ENCODE results near the gene TMEM87A.

The TMEM87A gene

DNA sequence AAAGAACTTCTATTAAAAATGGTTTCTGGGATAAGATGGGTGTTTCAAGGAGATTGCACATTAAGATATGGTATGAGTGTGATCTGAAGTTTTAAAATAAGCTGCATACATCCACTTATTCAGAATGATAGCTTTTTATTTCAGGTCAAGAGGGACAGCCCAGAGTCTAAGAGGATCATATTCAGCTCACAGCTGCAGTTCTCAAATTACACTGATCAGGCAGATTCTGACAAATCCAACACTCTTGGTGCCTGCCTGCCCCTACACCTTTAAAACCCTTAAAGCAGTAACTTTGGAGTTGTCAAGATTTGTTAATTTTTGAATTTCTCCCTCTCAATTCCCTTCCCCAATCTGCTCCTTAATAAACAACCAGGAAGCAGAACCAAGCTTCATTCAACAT, 9.1 kb upstream of the TMEM87A start:
- TF ChIP-seq, protein P1, sequence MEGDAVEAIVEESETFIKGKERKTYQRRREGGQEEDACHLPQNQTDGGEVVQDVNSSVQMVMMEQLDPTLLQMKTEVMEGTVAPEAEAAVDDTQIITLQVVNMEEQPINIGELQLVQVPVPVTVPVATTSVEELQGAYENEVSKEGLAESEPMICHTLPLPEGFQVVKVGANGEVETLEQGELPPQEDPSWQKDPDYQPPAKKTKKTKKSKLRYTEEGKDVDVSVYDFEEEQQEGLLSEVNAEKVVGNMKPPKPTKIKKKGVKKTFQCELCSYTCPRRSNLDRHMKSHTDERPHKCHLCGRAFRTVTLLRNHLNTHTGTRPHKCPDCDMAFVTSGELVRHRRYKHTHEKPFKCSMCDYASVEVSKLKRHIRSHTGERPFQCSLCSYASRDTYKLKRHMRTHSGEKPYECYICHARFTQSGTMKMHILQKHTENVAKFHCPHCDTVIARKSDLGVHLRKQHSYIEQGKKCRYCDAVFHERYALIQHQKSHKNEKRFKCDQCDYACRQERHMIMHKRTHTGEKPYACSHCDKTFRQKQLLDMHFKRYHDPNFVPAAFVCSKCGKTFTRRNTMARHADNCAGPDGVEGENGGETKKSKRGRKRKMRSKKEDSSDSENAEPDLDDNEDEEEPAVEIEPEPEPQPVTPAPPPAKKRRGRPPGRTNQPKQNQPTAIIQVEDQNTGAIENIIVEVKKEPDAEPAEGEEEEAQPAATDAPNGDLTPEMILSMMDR (IDR thresholded peaks at IDR 0.05; ENCODE audit: borderline replicate concordance, insufficient read depth, low read depth, low read length), result no peak

DNA sequence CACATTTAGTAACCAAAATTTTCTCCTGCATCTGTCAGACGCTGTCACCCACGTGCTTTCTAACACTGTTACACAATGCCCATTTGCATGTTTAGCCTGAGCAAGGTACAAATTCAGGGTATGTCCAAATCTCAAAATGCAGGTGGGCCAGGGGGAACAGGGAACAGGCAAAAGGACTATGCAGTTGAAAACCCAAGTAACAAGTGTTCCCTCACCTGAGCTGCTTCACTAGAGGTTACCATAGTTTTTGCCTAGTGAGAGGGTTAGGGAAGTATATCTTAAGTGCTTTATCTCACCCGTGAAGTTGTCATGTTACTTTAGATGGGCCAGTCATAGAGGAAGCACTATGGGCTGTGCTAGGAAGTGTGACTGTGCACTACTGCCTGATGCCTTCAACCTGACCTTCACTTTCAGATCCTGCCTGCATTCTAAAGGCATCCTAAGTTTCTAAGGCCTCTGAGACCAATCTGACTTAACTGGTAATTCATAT, 6.0 kb upstream of the TMEM87A start:
- TF ChIP-seq, protein P1 (IDR thresholded peaks at IDR 0.05; ENCODE audit: borderline replicate concordance, insufficient read depth, low read depth, low read length), result no peak
- no peak overlapping the region for H3K4me3 ChIP-seq (ENCODE audit: low read depth, low read length)

More for the DNA sequence above, 9.1 kb upstream of the TMEM87A start:
- no peak overlapping the region for H3K4me3 ChIP-seq (ENCODE audit: low read depth, low read length)

DNA sequence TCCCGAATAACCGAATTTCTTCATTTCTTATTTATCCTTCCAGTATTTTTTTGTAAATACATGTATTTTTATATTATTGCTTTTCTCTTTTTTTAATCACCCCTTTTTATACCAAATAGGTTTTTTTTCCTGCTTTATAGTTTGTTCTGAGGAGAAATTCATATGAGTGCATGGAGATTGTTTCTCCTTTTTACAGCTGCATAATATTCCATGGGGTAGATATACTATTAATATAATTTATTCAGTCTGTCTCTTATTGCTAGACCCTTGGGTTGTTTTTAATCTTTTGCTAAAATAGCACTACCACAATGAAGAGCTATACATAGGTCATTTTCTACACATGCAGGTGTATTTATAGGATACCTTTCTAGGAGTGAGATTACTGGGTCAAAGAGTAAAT, 3.5 kb upstream of the TMEM87A start:
- TF ChIP-seq, protein P1 (IDR thresholded peaks at IDR 0.05; ENCODE audit: borderline replicate concordance, insufficient read depth, low read depth, low read length), result no peak
- H3K4me3 ChIP-seq (ENCODE audit: low read depth, low read length), result no peak overlapping the region

DNA sequence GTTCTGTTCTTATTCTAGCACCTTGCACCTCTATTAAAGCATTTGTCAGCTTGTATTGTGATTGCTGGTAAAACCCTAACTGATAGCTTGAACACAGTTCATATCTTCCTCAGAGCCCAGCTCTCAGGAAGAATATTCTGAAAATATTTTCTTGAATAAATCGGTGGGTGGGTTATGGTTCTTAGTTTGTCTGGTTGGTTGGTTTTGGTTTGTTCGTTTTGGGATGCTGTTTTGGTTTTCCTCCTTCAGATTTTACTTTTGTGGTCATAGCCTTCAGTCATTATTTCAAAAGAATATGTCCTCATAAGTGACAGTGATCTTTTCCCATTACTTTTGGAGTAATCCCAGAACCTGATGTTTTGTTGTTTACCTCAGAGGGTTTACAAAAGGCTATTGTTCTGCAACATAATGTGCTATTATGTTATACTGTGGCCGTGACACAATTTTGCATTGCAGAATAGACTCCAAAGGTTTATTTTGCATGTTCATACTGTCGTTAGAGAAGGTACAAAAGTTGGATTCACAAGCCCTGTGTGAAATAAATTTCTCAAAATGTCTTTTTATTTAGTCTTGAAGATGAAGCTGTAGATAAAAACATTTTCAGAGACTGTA, 2.7 kb upstream of the TMEM87A start:
- TF ChIP-seq, protein P1 (IDR thresholded peaks at IDR 0.05; ENCODE audit: borderline replicate concordance, insufficient read depth, low read depth, low read length), result no peak
- H3K4me3 ChIP-seq (ENCODE audit: low read depth, low read length), result peak overlapping the region; percentile 81

DNA sequence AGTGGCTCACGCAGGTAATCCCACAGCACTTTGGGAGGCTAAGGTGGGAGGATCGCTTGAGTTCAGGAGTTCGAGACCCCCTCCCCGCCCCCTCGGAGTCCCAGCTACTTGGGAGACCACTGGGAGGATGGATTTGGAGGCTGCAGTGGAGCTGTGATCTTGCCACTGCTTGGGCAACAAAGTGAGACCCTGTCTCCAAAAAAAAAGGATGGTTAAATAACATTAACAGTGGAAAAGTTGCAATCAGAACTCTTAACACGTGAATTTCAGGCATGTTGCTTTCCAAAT, 1.4 kb upstream of the TMEM87A start:
- H3K4me3 ChIP-seq (ENCODE audit: low read depth, low read length), result peak overlapping the region; percentile 81
- TF ChIP-seq, protein P1 (IDR thresholded peaks at IDR 0.05; ENCODE audit: borderline replicate concordance, insufficient read depth, low read depth, low read length), result no peak

DNA sequence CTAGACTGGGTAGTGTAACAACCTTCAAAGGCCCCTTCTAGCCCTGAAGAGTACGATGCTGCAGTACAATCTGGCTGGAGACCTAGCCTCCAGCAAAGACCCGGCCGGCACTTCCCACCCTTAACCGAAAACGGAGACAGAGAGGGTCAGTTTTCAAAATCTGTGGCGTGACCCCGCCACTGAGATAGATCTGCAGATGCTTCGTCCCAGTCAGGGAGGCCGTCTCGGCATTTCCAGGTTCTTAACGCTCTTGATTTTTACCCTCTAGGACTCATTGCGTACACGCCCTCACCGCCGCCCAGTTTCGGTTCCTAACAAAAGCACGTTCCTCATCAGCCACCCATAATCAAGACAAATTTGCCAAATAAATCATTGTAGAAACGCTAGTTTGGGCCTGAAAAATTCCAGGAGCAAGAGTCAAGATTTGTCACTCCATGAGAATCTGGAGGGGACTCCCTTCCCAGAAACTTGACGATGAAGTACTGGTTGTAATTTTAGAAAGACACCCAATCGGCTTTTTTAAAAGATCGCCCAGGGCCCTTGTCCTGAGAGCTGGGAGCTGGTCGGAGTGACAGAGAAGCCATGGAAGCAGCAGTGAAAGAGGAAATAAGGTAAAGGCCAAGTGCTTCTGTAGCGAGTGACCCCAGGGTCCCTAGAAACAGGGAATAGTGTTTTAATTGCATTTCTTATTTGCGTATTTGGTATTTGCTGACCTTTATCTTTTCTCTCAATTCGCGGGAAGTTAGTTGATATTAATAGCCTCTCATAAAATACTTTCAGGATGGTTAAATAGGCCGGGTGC, 868 bp upstream of the TMEM87A start:
- TF ChIP-seq, protein P1 (IDR thresholded peaks at IDR 0.05; ENCODE audit: borderline replicate concordance, insufficient read depth, low read depth, low read length), result no peak

DNA sequence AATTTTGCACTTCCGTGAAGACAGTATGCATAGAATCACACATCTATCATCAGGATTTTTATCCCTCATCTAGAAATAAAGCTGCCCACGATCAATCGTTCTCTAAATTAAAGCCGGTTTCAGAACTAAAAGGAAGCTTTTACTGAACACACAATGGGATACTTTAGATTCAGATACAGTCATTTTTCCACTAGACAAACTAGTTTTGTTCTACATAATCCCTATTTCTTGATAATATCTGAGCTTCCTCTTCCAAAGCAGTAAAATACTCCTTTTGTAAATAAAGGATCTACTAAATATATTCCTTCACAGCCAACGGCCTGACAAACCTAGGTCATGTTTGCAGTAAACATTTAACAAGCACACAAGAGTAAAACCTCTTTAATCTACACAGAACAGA, 2.2 kb downstream of the TMEM87A start:
- TF ChIP-seq, protein P1 (IDR thresholded peaks at IDR 0.05; ENCODE audit: borderline replicate concordance, insufficient read depth, low read depth, low read length), result no peak
- H3K4me3 ChIP-seq (ENCODE audit: low read depth, low read length), result no peak overlapping the region

More for the DNA sequence above, 868 bp upstream of the TMEM87A start:
- peak overlapping the region; percentile 81 for H3K4me3 ChIP-seq (ENCODE audit: low read depth, low read length)

All from GM12875 (cell line).